NOMO-1 treated with DMSO at 0.1 percent for 48 hours (cell line): ENCODE results near the gene FAM184A.

Experiments used
- DNase-seq: peaks from one replicate; lab custom pipeline; 2025; ENCODE audit not compliant: unreplicated experiment; lab: John Stamatoyannopoulos, UW

The FAM184A gene

GRCh38 chr6:118917546-118918328 lies 160.7 kb downstream of the FAM184A start:
- no peak for DNase-seq

GRCh38 chr6:118914598-118914997 lies 163.9 kb downstream of the FAM184A start:
- DNase-seq = no peak

GRCh38 chr6:118913161-118913560 lies 165.3 kb downstream of the FAM184A start:
- no peak for DNase-seq

- DNase-seq = no peak
These were observed 165.8 kb downstream of the FAM184A start for GRCh38 chr6:118912646-118913045.
